ENCODE data around the gene MPP2.

Gene MPP2

DNA sequence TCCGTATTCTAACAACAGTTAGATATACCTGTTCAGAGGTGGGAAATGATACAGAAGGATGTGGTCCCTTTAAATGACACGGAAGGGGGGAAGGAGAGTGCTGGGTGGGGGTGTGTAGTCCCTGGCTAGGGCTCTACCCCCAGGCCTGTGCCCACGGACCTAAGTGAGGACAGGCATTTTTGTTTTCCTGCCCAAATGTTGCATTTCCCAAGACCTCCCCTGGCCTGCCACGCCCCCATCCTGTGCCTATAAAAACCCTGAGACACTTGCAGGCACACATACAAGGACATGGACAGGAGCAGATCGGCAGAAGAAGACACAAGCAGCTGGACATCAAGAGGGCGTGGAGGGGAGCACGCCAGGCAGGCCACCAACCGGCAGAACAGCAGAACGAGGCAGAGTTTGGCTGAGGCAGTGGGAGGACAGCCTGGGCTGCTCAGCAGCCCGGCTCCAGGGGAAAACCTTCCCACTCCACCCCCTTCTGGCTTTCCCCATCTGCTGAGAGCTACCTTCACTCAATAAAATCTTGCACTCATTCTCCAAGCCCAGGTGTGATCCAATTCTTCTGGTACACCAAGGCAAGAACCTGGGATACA, 13.3 kb upstream of the MPP2 start:
- H3K36me3 ChIP-seq (ENCODE audit: insufficient read depth, low read length): no peaks in the 10 kb centered on the region
- no peak for TF ChIP-seq EZH2 (IDR thresholded peaks at IDR 0.05)
- TF ChIP-seq FOXP2 (optimal IDR thresholded peaks at IDR 0.05; ENCODE audit: control extremely low read depth, extremely low read length, insufficient read depth): no peak
- no peak for TF ChIP-seq POLR2AphosphoS5 (IDR thresholded peaks at IDR 0.05; ENCODE audit: borderline replicate concordance, low read depth, low read length)
- no peak overlapping the region for H3K4me3 ChIP-seq
- no peak for DNase-seq (ENCODE audit: low read depth, low spot score)
- H3K9me3 ChIP-seq (ENCODE audit: low read depth, low read length): no peaks in the 10 kb centered on the region
- no peak overlapping the region for H3K27ac ChIP-seq
- H3K9ac ChIP-seq (ENCODE audit: insufficient read length): no peak overlapping the region

DNA sequence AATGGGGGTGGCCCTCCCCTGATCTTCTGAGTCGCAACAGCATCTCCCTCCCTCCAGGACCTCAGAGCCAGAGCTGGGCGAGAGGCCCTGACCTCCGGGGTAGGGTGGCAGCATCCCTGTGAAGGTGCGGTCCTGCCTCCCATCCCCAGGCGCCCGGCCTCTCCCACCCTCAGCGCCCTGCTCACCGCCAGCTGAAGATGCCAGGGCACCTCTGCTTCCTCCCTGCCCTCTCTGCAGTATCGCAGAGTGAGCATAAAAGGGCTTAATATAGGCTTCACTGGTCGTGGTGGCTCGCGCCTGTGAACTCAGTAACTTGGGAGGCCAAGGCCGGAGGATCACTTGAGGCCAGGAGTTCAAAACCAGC, 10.7 kb upstream of the MPP2 start:
- TF ChIP-seq POLR2AphosphoS5 (IDR thresholded peaks at IDR 0.05; ENCODE audit: borderline replicate concordance, low read depth, low read length) (no peak), FOXP2 (optimal IDR thresholded peaks at IDR 0.05; ENCODE audit: control extremely low read depth, extremely low read length, insufficient read depth) (no peak), EZH2 (IDR thresholded peaks at IDR 0.05) (no peak)
- H3K9me3 ChIP-seq (ENCODE audit: low read depth, low read length): no peaks in the 10 kb centered on the region
- DNase-seq (ENCODE audit: low read depth, low spot score): no peak
- H3K27ac ChIP-seq: no peak overlapping the region
- no peaks in the 10 kb centered on the region for H3K36me3 ChIP-seq (ENCODE audit: insufficient read depth, low read length)
- H3K4me3 ChIP-seq: no peak overlapping the region
- H3K9ac ChIP-seq (ENCODE audit: insufficient read length): no peak overlapping the region

DNA sequence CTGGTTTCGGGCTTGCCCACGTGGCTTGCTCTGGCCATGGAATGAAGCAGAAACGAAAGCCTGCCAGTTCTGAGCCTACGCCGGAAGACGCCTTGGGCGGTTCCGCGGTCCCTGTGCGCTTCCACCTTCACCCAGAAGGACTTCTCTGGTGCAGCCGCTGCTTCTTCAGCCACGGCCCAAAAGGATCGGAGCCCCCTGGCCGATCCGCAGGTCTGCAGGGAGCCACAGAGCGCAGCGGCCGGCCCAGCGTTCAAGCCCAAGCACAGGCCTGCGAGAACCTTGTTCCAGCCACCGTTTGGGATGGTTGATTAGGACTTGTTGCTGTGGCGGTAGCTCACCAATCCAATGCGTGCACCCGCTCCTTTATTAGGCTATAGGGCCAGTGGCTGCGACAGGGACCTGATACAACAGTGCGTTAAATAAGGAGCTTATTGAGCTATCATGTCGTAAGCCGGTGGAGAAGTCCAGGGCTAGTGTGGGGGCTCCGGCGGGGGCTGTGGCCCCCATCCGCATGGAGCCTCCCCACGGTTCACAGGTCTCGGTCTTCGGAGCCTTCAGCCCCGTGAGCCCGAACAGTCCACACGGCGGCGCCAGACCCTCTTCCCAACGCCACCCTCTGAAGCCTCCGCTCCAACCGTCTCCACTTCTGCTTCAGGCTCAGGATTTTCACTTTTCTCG, 10.2 kb upstream of the MPP2 start:
- no peak for TF ChIP-seq EZH2 (IDR thresholded peaks at IDR 0.05)
- no peak for TF ChIP-seq POLR2AphosphoS5 (IDR thresholded peaks at IDR 0.05; ENCODE audit: borderline replicate concordance, low read depth, low read length)
- TF ChIP-seq FOXP2 (optimal IDR thresholded peaks at IDR 0.05; ENCODE audit: control extremely low read depth, extremely low read length, insufficient read depth): no peak
- Histone ChIP-seq H3K27ac (no peak overlapping the region), H3K4me3 (no peak overlapping the region), H3K9me3 (ENCODE audit: low read depth, low read length) (no peaks in the 10 kb centered on the region), H3K9ac (ENCODE audit: insufficient read length) (no peak overlapping the region), H3K36me3 (ENCODE audit: insufficient read depth, low read length) (no peaks in the 10 kb centered on the region)
- DNase-seq (ENCODE audit: low read depth, low spot score): no peak

DNA sequence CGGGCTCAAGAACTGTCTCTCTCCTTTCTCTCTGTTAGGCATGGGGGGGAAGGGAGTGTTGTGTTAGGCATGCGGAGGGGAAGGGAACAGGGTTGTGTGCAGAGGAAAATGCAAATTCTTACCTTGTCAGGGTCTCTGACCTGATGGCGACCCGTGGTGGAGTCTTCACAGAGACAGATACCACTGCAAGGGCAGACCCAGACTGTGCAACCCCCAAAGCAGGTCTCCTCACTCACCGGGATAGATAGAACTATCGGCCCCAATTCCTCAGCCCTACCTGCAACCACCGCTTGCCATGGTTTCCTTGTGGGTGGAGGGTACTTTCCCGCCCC, 9.6 kb upstream of the MPP2 start:
- Histone ChIP-seq H3K9ac (ENCODE audit: insufficient read length) (no peak overlapping the region), H3K27ac (no peak overlapping the region), H3K9me3 (ENCODE audit: low read depth, low read length) (no peaks in the 10 kb centered on the region), H3K4me3 (no peak overlapping the region), H3K36me3 (ENCODE audit: insufficient read depth, low read length) (no peaks in the 10 kb centered on the region)
- DNase-seq (ENCODE audit: low read depth, low spot score): no peak
- TF ChIP-seq EZH2 (IDR thresholded peaks at IDR 0.05): no peak
- TF ChIP-seq POLR2AphosphoS5 (IDR thresholded peaks at IDR 0.05; ENCODE audit: borderline replicate concordance, low read depth, low read length): no peak
- no peak for TF ChIP-seq FOXP2 (optimal IDR thresholded peaks at IDR 0.05; ENCODE audit: control extremely low read depth, extremely low read length, insufficient read depth)

DNA sequence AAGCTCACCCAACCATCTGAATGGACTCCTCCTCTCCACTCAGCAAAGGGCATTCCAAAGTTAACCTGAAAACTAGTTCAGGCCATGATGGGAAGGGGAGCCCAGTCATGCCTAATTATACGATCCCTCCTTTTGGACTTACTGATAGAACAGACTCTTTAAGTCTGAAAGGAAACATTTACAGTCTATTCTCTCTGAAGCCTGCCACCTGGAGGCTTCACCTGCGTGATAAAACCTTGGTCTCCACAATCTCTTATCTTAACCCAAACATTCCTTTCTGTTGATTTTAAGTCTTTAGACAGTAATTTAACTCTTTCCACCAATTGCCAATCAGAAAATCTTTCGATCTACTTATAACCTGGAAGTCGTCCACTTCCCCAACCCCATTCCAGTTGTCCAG, 9.0 kb upstream of the MPP2 start:
- Histone ChIP-seq H3K9ac (ENCODE audit: insufficient read length) (no peak overlapping the region), H3K36me3 (ENCODE audit: insufficient read depth, low read length) (no peaks in the 10 kb centered on the region), H3K4me3 (no peak overlapping the region), H3K9me3 (ENCODE audit: low read depth, low read length) (no peaks in the 10 kb centered on the region), H3K27ac (no peak overlapping the region)
- TF ChIP-seq FOXP2 (optimal IDR thresholded peaks at IDR 0.05; ENCODE audit: control extremely low read depth, extremely low read length, insufficient read depth) (no peak), EZH2 (IDR thresholded peaks at IDR 0.05) (no peak), POLR2AphosphoS5 (IDR thresholded peaks at IDR 0.05; ENCODE audit: borderline replicate concordance, low read depth, low read length) (no peak)
- no peak for DNase-seq (ENCODE audit: low read depth, low spot score)

DNA sequence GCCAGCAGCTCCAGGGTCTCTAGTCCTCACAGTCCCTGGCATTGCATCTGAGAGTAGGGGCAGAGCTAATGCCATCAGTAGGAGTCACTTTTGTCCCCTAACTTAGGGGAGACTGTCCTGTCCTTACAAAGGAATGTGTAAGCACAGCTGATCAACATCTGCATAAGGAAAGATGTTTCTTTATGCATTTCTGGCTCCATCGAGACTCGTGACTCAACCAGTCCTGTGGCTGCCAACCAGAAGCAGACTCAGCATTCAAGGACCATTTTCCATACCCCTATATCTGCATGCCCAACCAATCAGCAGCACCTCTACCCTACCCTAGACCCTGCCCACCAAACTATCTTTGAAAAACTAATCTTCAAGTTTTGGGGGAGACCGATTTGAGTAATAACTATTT, 8.2 kb upstream of the MPP2 start:
- H3K9ac ChIP-seq (ENCODE audit: insufficient read length): no peak overlapping the region
- no peak for DNase-seq (ENCODE audit: low read depth, low spot score)
- H3K4me3 ChIP-seq: no peak overlapping the region
- H3K9me3 ChIP-seq (ENCODE audit: low read depth, low read length): no peaks in the 10 kb centered on the region
- H3K27ac ChIP-seq: no peak overlapping the region
- H3K36me3 ChIP-seq (ENCODE audit: insufficient read depth, low read length): no peaks in the 10 kb centered on the region
- TF ChIP-seq FOXP2 (optimal IDR thresholded peaks at IDR 0.05; ENCODE audit: control extremely low read depth, extremely low read length, insufficient read depth): no peak
- no peak for TF ChIP-seq EZH2 (IDR thresholded peaks at IDR 0.05)
- TF ChIP-seq POLR2AphosphoS5 (IDR thresholded peaks at IDR 0.05; ENCODE audit: borderline replicate concordance, low read depth, low read length): no peak

DNA sequence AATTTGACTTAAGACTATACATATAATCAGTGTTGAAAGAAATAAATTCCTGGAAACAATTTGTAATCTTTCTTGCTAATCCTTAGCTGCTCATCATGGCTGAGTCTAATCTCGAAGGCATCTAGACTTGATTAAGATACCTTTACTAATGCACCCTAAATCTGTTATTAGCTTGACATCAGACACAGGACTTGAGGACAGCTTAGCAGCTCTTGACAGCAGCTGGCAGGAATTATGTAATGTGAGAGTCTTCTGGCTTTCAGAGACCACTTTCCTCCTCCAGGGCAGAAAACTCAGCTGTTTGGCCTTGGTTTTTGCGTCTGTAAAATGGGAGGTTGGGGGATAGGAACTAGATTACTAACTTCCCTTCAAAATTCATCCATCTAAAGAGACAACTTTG, 7.1 kb upstream of the MPP2 start:
- no peaks in the 10 kb centered on the region for H3K9me3 ChIP-seq (ENCODE audit: low read depth, low read length)
- TF ChIP-seq EZH2 (IDR thresholded peaks at IDR 0.05): no peak
- no peak for DNase-seq (ENCODE audit: low read depth, low spot score)
- no peak overlapping the region for H3K4me3 ChIP-seq
- no peak overlapping the region for H3K27ac ChIP-seq
- no peak overlapping the region for H3K9ac ChIP-seq (ENCODE audit: insufficient read length)
- no peaks in the 10 kb centered on the region for H3K36me3 ChIP-seq (ENCODE audit: insufficient read depth, low read length)

DNA sequence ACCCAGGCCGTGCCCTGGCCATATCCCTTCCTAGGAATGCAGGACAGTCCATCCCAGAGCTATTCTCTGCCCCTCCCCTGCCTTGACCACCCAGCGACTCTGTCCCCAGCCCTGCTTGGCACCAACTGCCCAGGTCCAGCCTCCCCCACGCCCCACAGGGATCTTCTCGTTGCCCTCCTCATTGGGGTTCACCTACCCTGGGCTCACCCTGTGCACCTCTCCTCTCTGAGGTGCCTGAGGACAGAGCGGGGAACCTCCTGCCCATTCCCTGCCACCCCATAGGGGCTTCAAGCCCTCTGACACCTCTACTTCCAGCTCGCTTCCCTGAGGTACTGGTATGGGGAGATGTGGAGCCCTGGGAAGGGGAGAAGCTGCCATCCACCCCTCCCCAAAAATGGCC, 6.2 kb upstream of the MPP2 start:
- Histone ChIP-seq H3K36me3 (ENCODE audit: insufficient read depth, low read length) (no peaks in the 10 kb centered on the region), H3K27ac (no peak overlapping the region), H3K9ac (ENCODE audit: insufficient read length) (no peak overlapping the region), H3K9me3 (ENCODE audit: low read depth, low read length) (no peaks in the 10 kb centered on the region), H3K4me3 (no peak overlapping the region)
- DNase-seq (ENCODE audit: low read depth, low spot score): no peak
- TF ChIP-seq FOXP2 (optimal IDR thresholded peaks at IDR 0.05; ENCODE audit: control extremely low read depth, extremely low read length, insufficient read depth): no peak
- TF ChIP-seq POLR2AphosphoS5 (IDR thresholded peaks at IDR 0.05; ENCODE audit: borderline replicate concordance, low read depth, low read length): no peak
- TF ChIP-seq EZH2 (IDR thresholded peaks at IDR 0.05): no peak
